HepG2 (cell line): ENCODE results near the gene TECPR1. TPM values are rescaled to one million over a fixed set of nuclear protein-coding genes. Genes with fewer than 3 reads are reported as not detected.

Experiments used
- AFF4 ChIP-seq: sonication (generic); formaldehyde crosslinking; IDR thresholded peaks from 2 replicates; pipeline ENCODE4 v1.4.0; 2020; ENCODE audit warnings: missing genetic modification reagents
- ATRX ChIP-seq: sonication (generic); formaldehyde crosslinking; IDR thresholded peaks from 2 replicates; pipeline ENCODE4 v1.4.0; 2020; ENCODE audit warnings: missing genetic modification reagents, borderline replicate concordance
- BHLHE40 ChIP-seq: IDR thresholded peaks from 2 replicates; pipeline ENCODE4 v1.6.1; 2011; ENCODE audit warnings: low read length, improper control_type of control experiment
- DDIT3 ChIP-seq: sonication (generic); formaldehyde crosslinking; IDR thresholded peaks from 2 replicates; pipeline ENCODE4 v1.4.0; 2020; ENCODE audit warnings: mild to moderate bottlenecking, missing genetic modification reagents
- DR1 ChIP-seq: sonication (generic); formaldehyde crosslinking; IDR thresholded peaks from 2 replicates; pipeline ENCODE4 v1.8.0; 2021; ENCODE audit warnings: mild to moderate bottlenecking, missing genetic modification reagents, inconsistent platforms
- HMG20A ChIP-seq: IDR thresholded peaks from 2 replicates; pipeline ENCODE4 v1.6.1; 2016; ENCODE audit warnings: borderline replicate concordance
- MNT ChIP-seq: fragments of 450-650 bp; IDR thresholded peaks from 2 replicates; pipeline ENCODE4 v1.6.1; 2016
- NCOA1 ChIP-seq: sonication (generic); formaldehyde crosslinking; IDR thresholded peaks from 2 replicates; pipeline ENCODE4 v1.9.0; 2021; ENCODE audit warnings: missing genetic modification reagents
- PHB2 ChIP-seq: fragments of 450-650 bp; IDR thresholded peaks from 2 replicates; pipeline ENCODE4 v1.6.1; 2018; ENCODE audit not compliant: partially characterized antibody
- RAD21 ChIP-seq: fragments of 450-650 bp; formaldehyde crosslinking; IDR thresholded peaks from 2 replicates; pipeline ENCODE4 v1.5.0; 2020; ENCODE audit warnings: mild to moderate bottlenecking
- RNF2 ChIP-seq: fragments of 450-650 bp; conservative IDR thresholded peaks from 2 replicates; pipeline ENCODE4 v1.6.1; 2016; ENCODE audit warnings: low read depth
- SP2 ChIP-seq: sonication (generic); formaldehyde crosslinking; IDR thresholded peaks from 2 replicates; pipeline ENCODE4 v1.5.1; 2020; ENCODE audit warnings: mild to moderate bottlenecking, missing genetic modification reagents
- TSC22D2 ChIP-seq: sonication (generic); formaldehyde crosslinking; IDR thresholded peaks from 2 replicates; pipeline ENCODE4 v1.5.1; 2020; ENCODE audit warnings: missing genetic modification reagents, mild to moderate bottlenecking, borderline replicate concordance
- ZEB1 ChIP-seq: IDR thresholded peaks from 2 replicates; pipeline ENCODE4 v1.6.1; 2012; ENCODE audit warnings: mild to moderate bottlenecking, low read depth, inconsistent platforms; ENCODE audit not compliant: insufficient replicate concordance
- ZFP37 ChIP-seq: sonication (generic); formaldehyde crosslinking; IDR thresholded peaks from 2 replicates; pipeline ENCODE4 v1.4.0; 2020; ENCODE audit warnings: missing genetic modification reagents, borderline replicate concordance
- ZFP41 ChIP-seq: sonication (generic); formaldehyde crosslinking; IDR thresholded peaks from 2 replicates; pipeline ENCODE4 v1.4.0; 2020; ENCODE audit warnings: mild to moderate bottlenecking, missing genetic modification reagents, borderline replicate concordance
- ZNF12 ChIP-seq: sonication (generic); formaldehyde crosslinking; IDR thresholded peaks from 2 replicates; pipeline ENCODE4 v1.5.0; 2020; ENCODE audit warnings: missing genetic modification reagents
- ZNF234 ChIP-seq: sonication (generic); formaldehyde crosslinking; conservative IDR thresholded peaks from 2 replicates; pipeline ENCODE4 v1.5.1; 2020; ENCODE audit warnings: mild to moderate bottlenecking, missing genetic modification reagents
- ZNF383 ChIP-seq: sonication (generic); formaldehyde crosslinking; IDR thresholded peaks from 2 replicates; pipeline ENCODE4 v1.4.0; 2020; ENCODE audit warnings: missing genetic modification reagents, mild to moderate bottlenecking, borderline replicate concordance
- ZNF503 ChIP-seq: sonication (generic); formaldehyde crosslinking; IDR thresholded peaks from 2 replicates; pipeline ENCODE4 v1.4.0; 2020; ENCODE audit warnings: missing genetic modification reagents
- ZNF660 ChIP-seq: sonication (generic); formaldehyde crosslinking; IDR thresholded peaks from 2 replicates; pipeline ENCODE4 v1.5.1; 2020; ENCODE audit warnings: mild to moderate bottlenecking, low read depth, missing genetic modification reagents, borderline replicate concordance
- ZNF773 ChIP-seq: sonication (generic); formaldehyde crosslinking; IDR thresholded peaks from 2 replicates; pipeline ENCODE4 v1.4.0; 2020; ENCODE audit warnings: missing genetic modification reagents, borderline replicate concordance
- ZZZ3 ChIP-seq: sonication (generic); formaldehyde crosslinking; IDR thresholded peaks from 2 replicates; pipeline ENCODE4 v1.4.0; 2020; ENCODE audit warnings: missing genetic modification reagents, mild to moderate bottlenecking, borderline replicate concordance
- polyA plus RNA-seq, 8 experiments: library from polyadenylated mRNA; depleted of rRNA in 3 of 8; stranded (reverse) in 7 of 8; unstranded in 1 of 8; fragments of >200 nt; fragmentation: Illumina TruSeq in 4 of 8; extraction: Trizol in 4 of 8; gene quantifications; 2 replicates each; pipeline versions ENCODE4 v1.2.1 to v1.2.3, GENCODE V29; 2011 to 2016; ENCODE audit warnings: low read depth in 4 of 8, missing spikeins in 1 of 8, mixed read lengths in 1 of 8; ENCODE audit not compliant: insufficient read depth in 1 of 8
- total RNA-seq, 5 experiments: library from RNA; depleted of rRNA; stranded (reverse); fragments of >200 nt; fragmentation: Illumina TruSeq; extraction: Trizol; gene quantifications; 2 replicates each; pipeline ENCODE4 v1.2.3, GENCODE V29; 2016; ENCODE audit warnings: low read depth in 1 of 5

TECPR1 gene
- total and polyA plus RNA-seq, 2 of the 13 experiments (the other 11 are each of a cell fraction or from before 2014, with no cell fraction given): 2.3 to 6.3 TPM

GRCh38 chr7:98211676-98212531 lies 40.1 kb downstream of the TECPR1 start (continued):
- TF ChIP-seq ZNF503 (CRISPR knock-in tag) (no peak; the same call in 1 of the 2 replicates), ZNF383 (CRISPR knock-in tag) (0 out of 2 replicates have a peak, but pooled peaks have one; percentile 8), HMG20A (no peak), ZFP41 (no peak), ATRX (CRISPR knock-in tag) (no peak), ZNF773 (CRISPR knock-in tag) (no peak), RAD21 (CRISPR knock-in tag) (peak; percentile 21; the same call in 1 of the 2 replicates), ZFP37 (no peak), AFF4 (CRISPR knock-in tag) (no peak), NCOA1 (CRISPR knock-in tag) (peak; percentile 73; the same call in 1 of the 2 replicates), SP2 (CRISPR knock-in tag) (no peak), ZEB1 (no peak), ZNF234 (CRISPR knock-in tag) (no peak), ZZZ3 (CRISPR knock-in tag) (no peak), RNF2 (peak; percentile 54; the same call in 1 of the 2 replicates), ZNF12 (CRISPR knock-in tag) (no peak), PHB2 (no peak), TSC22D2 (CRISPR knock-in tag) (no peak), DDIT3 (no peak), BHLHE40 (peak; percentile 88), DR1 (CRISPR knock-in tag) (no peak), ZNF660 (CRISPR knock-in tag) (no peak), MNT (peak; percentile 52)
